SU-DHL-6 (cell line): Measurements from ENCODE around the gene HOXC5.
"Not testable (repeated sequence)": the region's sequence is repeated elsewhere in the genome, so short reads cannot be mapped to it uniquely, and the experiment has no call there.

Experiments used
- H2AFZ ChIP-seq: fragments of 200-600 bp; sonication (generic); 2 replicates; pipeline ENCODE4 v1.6.1; 2014; ENCODE audit warnings: low read depth, mild to moderate bottlenecking, moderate library complexity, mixed read lengths, antibody characterized with exemption, low read length; ENCODE audit not compliant: severe bottlenecking
- H3F3A ChIP-seq: fragments of 200-600 bp; shearing (Covaris generic); 2 replicates; pipeline ENCODE4 v1.6.0; 2016; ENCODE audit warnings: antibody characterized with exemption, mild to moderate bottlenecking; ENCODE audit not compliant: insufficient read depth
- H3K27ac ChIP-seq: fragments of 200-600 bp; sonication (generic); 2 replicates; pipeline ENCODE4 v1.5.1; 2016; ENCODE audit warnings: low read depth, mild to moderate bottlenecking, low read length, moderate library complexity, mixed read lengths
- H3K27me3 ChIP-seq: fragments of 200-600 bp; sonication (generic), shearing (Covaris generic); 2 replicates; pipeline ENCODE4 v1.6.0; 2014; ENCODE audit warnings: mild to moderate bottlenecking, low read length
- H3K36me3 ChIP-seq: fragments of 200-600 bp; sonication (generic); 2 replicates; pipeline ENCODE4 v1.6.1; 2014; ENCODE audit warnings: mild to moderate bottlenecking, low read length, mixed read lengths
- H3K4me2 ChIP-seq: fragments of 300-600, 200-600 bp; shearing (Covaris generic), sonication (generic); 2 replicates; pipeline ENCODE4 v1.6.0; 2014; ENCODE audit warnings: low read length, low read depth, mild to moderate bottlenecking; ENCODE audit not compliant: poor library complexity, severe bottlenecking
- H3K4me3 ChIP-seq: fragments of 200-600 bp; sonication (generic); 2 replicates; pipeline ENCODE4 v1.5.1; 2014; ENCODE audit warnings: antibody characterized with exemption, low read length, mild to moderate bottlenecking, mixed read lengths; ENCODE audit not compliant: insufficient read depth, poor library complexity, severe bottlenecking
- H3K79me2 ChIP-seq: fragments of 200-600 bp; sonication (generic); 2 replicates; pipeline ENCODE4 v1.6.1; 2014; ENCODE audit warnings: mild to moderate bottlenecking, low read length, moderate library complexity; ENCODE audit not compliant: insufficient read depth
- H3K9ac ChIP-seq: fragments of 200-600 bp; sonication (generic); 2 replicates; pipeline ENCODE4 v1.7.0; 2014; ENCODE audit warnings: mild to moderate bottlenecking, low read length
- H3K9me2 ChIP-seq: fragments of 200-600 bp; sonication (generic); replicated peaks from 2 replicates; pipeline ENCODE4 v1.6.1; 2014; ENCODE audit warnings: low read length; ENCODE audit not compliant: insufficient read depth
- H3K9me3 ChIP-seq: fragments of 200-600 bp; sonication (generic); 2 replicates; pipeline ENCODE4 v1.6.1; 2014; ENCODE audit warnings: low read length, mixed read lengths; ENCODE audit not compliant: insufficient read depth
- H4K20me1 ChIP-seq: fragments of 200-600 bp; sonication (generic); 2 replicates; pipeline ENCODE4 v1.6.1; 2014; ENCODE audit warnings: low read depth, mild to moderate bottlenecking, antibody characterized with exemption, low read length, moderate library complexity, mixed read lengths
- CTCF ChIP-seq: fragments of 200-600 bp; sonication (generic); IDR thresholded peaks from one replicate; pipeline ENCODE4 v1.5.1; 2017; ENCODE audit warnings: antibody characterized with exemption, mild to moderate bottlenecking, low read length, moderate library complexity; ENCODE audit not compliant: insufficient read depth, poor library complexity, severe bottlenecking
- EZH2phosphoT487 ChIP-seq: fragments of 200-600 bp; sonication (generic), shearing (Covaris generic); conservative IDR thresholded peaks from 2 replicates; pipeline ENCODE4 v1.6.1; 2018; ENCODE audit warnings: mild to moderate bottlenecking, antibody characterized with exemption, low read length, moderate library complexity, mixed read lengths

HOXC5 gene

GRCh38 chr12:54075409-54075808 is 42.6 kb downstream of the HOXC5 start:
- Histone ChIP-seq H3K4me2 (no peak overlapping the region), H3K9ac (no peak overlapping the region), H3K36me3 (no peaks in the 10 kb centered on the region), H3K27me3 (no peaks in the 10 kb centered on the region), H3K9me2 (no peaks in the 10 kb centered on the region), H4K20me1 (no peaks in the 10 kb centered on the region), H3K9me3 (no peaks in the 10 kb centered on the region), H3K4me3 (no peak overlapping the region), H3K27ac (no peak overlapping the region), H2AFZ (no peak overlapping the region), H3K79me2 (no peaks in the 10 kb centered on the region), H3F3A (no peaks in the 10 kb centered on the region)
- TF ChIP-seq CTCF (no peak), EZH2phosphoT487 (no peak)

GRCh38 chr12:54075974-54076373 is 43.1 kb downstream of the HOXC5 start:
- no peaks in the 10 kb centered on the region for H4K20me1 ChIP-seq
- H2AFZ ChIP-seq: no peak overlapping the region
- H3F3A ChIP-seq: no peaks in the 10 kb centered on the region
- TF ChIP-seq EZH2phosphoT487: no peak
- no peak for TF ChIP-seq CTCF
- H3K9me2 ChIP-seq: no peaks in the 10 kb centered on the region
- no peaks in the 10 kb centered on the region for H3K9me3 ChIP-seq
- no peak overlapping the region for H3K9ac ChIP-seq
- no peaks in the 10 kb centered on the region for H3K27me3 ChIP-seq
- no peak overlapping the region for H3K4me3 ChIP-seq
- no peaks in the 10 kb centered on the region for H3K36me3 ChIP-seq
- no peak overlapping the region for H3K4me2 ChIP-seq
- no peaks in the 10 kb centered on the region for H3K79me2 ChIP-seq
- no peak overlapping the region for H3K27ac ChIP-seq

GRCh38 chr12:54077843-54078242 is 45.0 kb downstream of the HOXC5 start:
- not testable (repeated sequence) for H3F3A ChIP-seq, H3K79me2 ChIP-seq, H3K9me2 ChIP-seq, H3K4me2 ChIP-seq, H3K9me3 ChIP-seq, H2AFZ ChIP-seq, H3K27ac ChIP-seq, H3K9ac ChIP-seq, H3K4me3 ChIP-seq, H3K36me3 ChIP-seq, H3K27me3 ChIP-seq, H4K20me1 ChIP-seq

- not testable (repeated sequence) for H3K9me3 ChIP-seq
Observed at GRCh38 chr12:54079115-54079514, 46.3 kb downstream of the HOXC5 start.

GRCh38 chr12:54080008-54080924 is 47.4 kb downstream of the HOXC5 start:
- H3K79me2 ChIP-seq, H3K9ac ChIP-seq, H3K27ac ChIP-seq, H2AFZ ChIP-seq, H3K36me3 ChIP-seq, H3K27me3 ChIP-seq, H3F3A ChIP-seq, H4K20me1 ChIP-seq, H3K9me3 ChIP-seq, H3K4me3 ChIP-seq, H3K9me2 ChIP-seq, H3K4me2 ChIP-seq: not testable (repeated sequence)

More at GRCh38 chr12:54079115-54079514, 46.3 kb downstream of the HOXC5 start:
- not testable (repeated sequence) for H3F3A ChIP-seq, H3K9ac ChIP-seq, H3K4me2 ChIP-seq, H3K9me2 ChIP-seq, H2AFZ ChIP-seq, H3K27ac ChIP-seq, H3K27me3 ChIP-seq, H3K4me3 ChIP-seq, H3K79me2 ChIP-seq, H3K36me3 ChIP-seq, H4K20me1 ChIP-seq

GRCh38 chr12:54081053-54081514 is 48.2 kb downstream of the HOXC5 start:
- not testable (repeated sequence) for H3K27me3 ChIP-seq, H3K9ac ChIP-seq, H2AFZ ChIP-seq, H3K79me2 ChIP-seq, H3K36me3 ChIP-seq, H3K9me3 ChIP-seq, H3K9me2 ChIP-seq, H3K27ac ChIP-seq, H4K20me1 ChIP-seq, H3K4me2 ChIP-seq, H3K4me3 ChIP-seq, H3F3A ChIP-seq
